Transverse colon (tissue), 4 donors: ENCODE data around the gene SLC27A4. TPM values are rescaled to one million over a fixed set of nuclear protein-coding genes. Genes with fewer than 3 reads are reported as not detected.
A peak's percentile ranks its signal among the peaks of the same experiment; 100 is the strongest.

Experiments used
- DNase-seq: peaks from one replicate; pipeline ENCODE4 v3.0.0-alpha.2; 2019
- H3K27ac ChIP-seq, 4 donors: fragments of 200-600 bp; sonication (generic); 2 replicates each; pipeline ENCODE4 v1.5.1; 2016 to 2018; ENCODE audit warnings: inconsistent platforms in 4 of 4
- H3K27me3 ChIP-seq: fragments of 200-600 bp; sonication (generic); 2 replicates; pipeline ENCODE4 v1.5.1; 2017; ENCODE audit warnings: inconsistent platforms
- H3K36me3 ChIP-seq, 4 donors: fragments of 200-600 bp; sonication (generic); 2 replicates each; pipeline ENCODE4 v1.5.1; 2017 to 2019; ENCODE audit warnings: inconsistent platforms in 4 of 4
- H3K4me1 ChIP-seq, 4 donors: fragments of 200-600 bp; sonication (generic); 2 replicates each; pipeline ENCODE4 v1.5.1; 2017 to 2020; ENCODE audit warnings: inconsistent platforms in 4 of 4
- H3K4me3 ChIP-seq, 4 donors: fragments of 200-600 bp; sonication (generic); 1 replicate in 1 of 4; 2 replicates in 3 of 4; pipeline versions ENCODE4 v1.5.1 to v1.6.1; 2017 to 2019; ENCODE audit warnings: inconsistent platforms in 4 of 4
- H3K9me3 ChIP-seq, 2 donors: fragments of 200-600 bp; sonication (generic); 2 replicates each; pipeline ENCODE4 v1.5.1; 2017 to 2019; ENCODE audit warnings: inconsistent platforms in 2 of 2
- EP300 ChIP-seq: sonication (generic); formaldehyde crosslinking; IDR thresholded peaks from one replicate; pipeline ENCODE4 v1.6.1; 2017; ENCODE audit warnings: antibody characterized with exemption, low read depth
- POLR2A ChIP-seq: fragments of 450-650 bp; IDR thresholded peaks from one replicate; pipeline ENCODE4 v1.6.1; 2016; ENCODE audit warnings: antibody characterized with exemption, mild to moderate bottlenecking, moderate library complexity
- POLR2AphosphoS5 ChIP-seq, 3 donors: sonication (generic); formaldehyde crosslinking; IDR thresholded peaks; one replicate each; pipeline ENCODE4 v1.6.1; 2016; ENCODE audit warnings: antibody characterized with exemption in 3 of 3
- WGBS, 2 donors: methylation state at CpG; one replicate each; pipeline ENCODE4 v1.1.5; 2018; ENCODE audit warnings: low coverage in 1 of 2; 5-methylcytosine and 5-hydroxymethylcytosine counted together
- in situ Hi-C, 4 donors: fragments of 200-750 bp; cut with MboI; loops; one replicate each; pipeline versions ENCODE4 v1.15.0 to v1.15.1; 2017; ENCODE audit warnings: low sequenced_read_pairs in 3 of 4, low pct_ligation_motif_present in 1 of 4, low pct_unique_long_range_greater_than_20kb in 1 of 4
- intact Hi-C: fragments of 100-400 bp; cut with DNase I; formaldehyde crosslinking; loops from one replicate; pipeline ENCODE4 v1.15.1; 2023; ENCODE audit warnings: low total_unique reads
- total RNA-seq, 4 donors: library from RNA; depleted of rRNA; stranded (reverse); fragments of >200 nt; gene quantifications; one replicate each; pipeline ENCODE4 v1.1.0, GENCODE V29; 2016
- TF ChIP-seq, protein P1 (sequence below), 5 experiments: fragments of 200-600 bp in 3 of 5; fragments of 450-650 bp in 2 of 5; sonication (generic) in 3 of 5; IDR thresholded peaks; 1 replicate in 2 of 5; 2 replicates in 3 of 5; pipeline ENCODE4 v1.5.1; 2016 to 2017; ENCODE audit warnings: antibody characterized with exemption in 5 of 5, inconsistent platforms in 3 of 5, mild to moderate bottlenecking in 2 of 5, moderate library complexity in 1 of 5

Gene SLC27A4
- total RNA-seq, 4 donors from 2014 or later, result 26.3 to 92.4 (median 44.2) TPM

DNA sequence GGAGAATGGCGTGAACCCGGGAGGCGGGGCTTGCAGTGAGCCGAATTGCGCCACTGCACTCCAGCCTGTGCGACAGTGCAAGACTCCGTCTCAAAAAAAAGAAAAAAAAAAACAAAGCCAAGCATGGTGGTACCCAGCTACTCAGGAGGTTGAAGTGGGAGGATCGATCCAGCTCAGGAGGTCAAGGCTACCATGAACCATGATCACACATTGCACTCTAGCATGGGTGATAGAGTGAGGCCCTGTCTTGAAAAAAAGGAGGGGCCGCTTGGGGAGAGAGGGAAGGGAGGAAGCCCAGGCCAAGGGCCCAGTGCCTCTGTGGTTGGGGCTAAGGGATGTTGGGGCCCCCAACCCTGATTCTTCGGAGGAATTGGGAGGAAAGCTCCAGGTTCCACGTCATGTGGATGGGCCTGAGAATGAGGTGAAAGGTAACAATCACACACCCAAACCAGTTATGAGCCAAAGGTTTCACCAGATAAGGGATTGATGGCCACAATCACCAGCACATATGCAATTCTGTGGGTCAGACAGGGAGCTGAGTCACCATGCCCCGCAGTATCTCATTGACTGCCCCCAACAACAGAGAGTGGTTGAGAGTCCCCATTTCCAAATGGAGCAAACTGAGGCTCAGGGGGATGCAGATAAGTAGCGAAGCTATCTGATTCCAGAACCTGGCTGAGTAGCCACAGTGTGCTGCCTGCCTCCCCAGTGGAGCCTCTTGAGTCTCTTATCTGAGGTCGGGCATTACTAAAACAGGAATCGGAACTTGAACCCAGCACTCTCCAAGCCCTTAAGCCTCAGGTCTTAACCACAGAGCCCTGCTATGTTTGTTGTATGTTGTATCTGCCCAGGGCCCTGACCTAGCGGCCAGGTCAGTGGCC, 43.7 kb upstream of the SLC27A4 start:
- DNase-seq, result peak; percentile 62
- H3K9me3 ChIP-seq, result no peaks in the 10 kb centered on the region
- peak overlapping the region; percentile 68 to 77 (median 72) for H3K27ac ChIP-seq
- in situ Hi-C loops, result no loop called here
- 85% methylated on average over 4 to 16 of the region's 16 CpGs for WGBS, 2 donors
- no peaks in the 10 kb centered on the region for H3K36me3 ChIP-seq
- H3K4me3 ChIP-seq, result no peak overlapping the region
- H3K4me1 ChIP-seq, result peaks cover 10 to 30% (median 21%) of the 10 kb centered on the region in 4 donors
- peak in 2 of 3 donors; percentile 40 to 75 for TF ChIP-seq POLR2AphosphoS5 (IDR thresholded peaks at IDR 0.05)
- no peak for TF ChIP-seq EP300
- TF ChIP-seq, protein P1, sequence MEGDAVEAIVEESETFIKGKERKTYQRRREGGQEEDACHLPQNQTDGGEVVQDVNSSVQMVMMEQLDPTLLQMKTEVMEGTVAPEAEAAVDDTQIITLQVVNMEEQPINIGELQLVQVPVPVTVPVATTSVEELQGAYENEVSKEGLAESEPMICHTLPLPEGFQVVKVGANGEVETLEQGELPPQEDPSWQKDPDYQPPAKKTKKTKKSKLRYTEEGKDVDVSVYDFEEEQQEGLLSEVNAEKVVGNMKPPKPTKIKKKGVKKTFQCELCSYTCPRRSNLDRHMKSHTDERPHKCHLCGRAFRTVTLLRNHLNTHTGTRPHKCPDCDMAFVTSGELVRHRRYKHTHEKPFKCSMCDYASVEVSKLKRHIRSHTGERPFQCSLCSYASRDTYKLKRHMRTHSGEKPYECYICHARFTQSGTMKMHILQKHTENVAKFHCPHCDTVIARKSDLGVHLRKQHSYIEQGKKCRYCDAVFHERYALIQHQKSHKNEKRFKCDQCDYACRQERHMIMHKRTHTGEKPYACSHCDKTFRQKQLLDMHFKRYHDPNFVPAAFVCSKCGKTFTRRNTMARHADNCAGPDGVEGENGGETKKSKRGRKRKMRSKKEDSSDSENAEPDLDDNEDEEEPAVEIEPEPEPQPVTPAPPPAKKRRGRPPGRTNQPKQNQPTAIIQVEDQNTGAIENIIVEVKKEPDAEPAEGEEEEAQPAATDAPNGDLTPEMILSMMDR (IDR thresholded peaks at IDR 0.05), result no peak
- intact Hi-C loops, result no loop called here
- no peaks in the 10 kb centered on the region for H3K27me3 ChIP-seq

DNA sequence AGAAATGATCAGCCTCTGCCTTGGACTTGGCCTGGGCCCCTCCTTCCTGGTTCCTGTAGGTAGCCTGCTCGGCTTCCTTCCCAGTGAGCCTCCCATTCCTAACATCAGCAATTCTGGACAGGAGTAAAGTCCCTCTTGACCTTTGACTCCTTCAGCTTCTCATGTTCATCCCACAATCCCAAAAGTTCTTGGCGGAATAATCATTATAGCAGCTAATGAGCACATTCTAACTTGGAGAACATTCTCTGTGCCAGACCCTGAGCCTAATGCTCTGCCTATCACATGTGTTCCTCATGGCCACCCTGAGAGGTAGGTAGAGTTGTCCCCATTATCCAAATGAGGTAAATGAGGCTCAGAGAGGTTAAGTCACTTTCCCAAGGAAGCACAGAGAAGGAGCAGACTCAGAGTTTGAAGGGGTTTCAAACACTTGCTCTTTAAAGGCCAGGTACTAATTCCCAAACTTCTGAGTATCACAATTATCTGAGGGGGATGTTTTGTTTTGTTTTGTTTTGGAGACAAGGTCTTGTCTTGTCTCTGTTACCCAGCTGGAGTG, 43.0 kb upstream of the SLC27A4 start:
- TF ChIP-seq POLR2AphosphoS5 (IDR thresholded peaks at IDR 0.05), result no peak
- TF ChIP-seq POLR2A, result no peak
- TF ChIP-seq, protein P1 (IDR thresholded peaks at IDR 0.05), result no peak
- H3K4me1 ChIP-seq, result peaks cover 10 to 30% (median 21%) of the 10 kb centered on the region in 4 donors
- no peaks in the 10 kb centered on the region for H3K36me3 ChIP-seq
- WGBS, 2 donors, result 89% methylated on average over 2 of the region's 2 CpGs; no CpG with 5 or more reads in 1 of the 2 donors
- H3K4me3 ChIP-seq, result no peak overlapping the region
- H3K27ac ChIP-seq, result peak overlapping the region; percentile 68 to 77 (median 72)
- in situ Hi-C loops (no loop called here), intact Hi-C loops (no loop called here)
- DNase-seq, result no peak
- no peaks in the 10 kb centered on the region for H3K9me3 ChIP-seq
- H3K27me3 ChIP-seq, result no peaks in the 10 kb centered on the region

DNA sequence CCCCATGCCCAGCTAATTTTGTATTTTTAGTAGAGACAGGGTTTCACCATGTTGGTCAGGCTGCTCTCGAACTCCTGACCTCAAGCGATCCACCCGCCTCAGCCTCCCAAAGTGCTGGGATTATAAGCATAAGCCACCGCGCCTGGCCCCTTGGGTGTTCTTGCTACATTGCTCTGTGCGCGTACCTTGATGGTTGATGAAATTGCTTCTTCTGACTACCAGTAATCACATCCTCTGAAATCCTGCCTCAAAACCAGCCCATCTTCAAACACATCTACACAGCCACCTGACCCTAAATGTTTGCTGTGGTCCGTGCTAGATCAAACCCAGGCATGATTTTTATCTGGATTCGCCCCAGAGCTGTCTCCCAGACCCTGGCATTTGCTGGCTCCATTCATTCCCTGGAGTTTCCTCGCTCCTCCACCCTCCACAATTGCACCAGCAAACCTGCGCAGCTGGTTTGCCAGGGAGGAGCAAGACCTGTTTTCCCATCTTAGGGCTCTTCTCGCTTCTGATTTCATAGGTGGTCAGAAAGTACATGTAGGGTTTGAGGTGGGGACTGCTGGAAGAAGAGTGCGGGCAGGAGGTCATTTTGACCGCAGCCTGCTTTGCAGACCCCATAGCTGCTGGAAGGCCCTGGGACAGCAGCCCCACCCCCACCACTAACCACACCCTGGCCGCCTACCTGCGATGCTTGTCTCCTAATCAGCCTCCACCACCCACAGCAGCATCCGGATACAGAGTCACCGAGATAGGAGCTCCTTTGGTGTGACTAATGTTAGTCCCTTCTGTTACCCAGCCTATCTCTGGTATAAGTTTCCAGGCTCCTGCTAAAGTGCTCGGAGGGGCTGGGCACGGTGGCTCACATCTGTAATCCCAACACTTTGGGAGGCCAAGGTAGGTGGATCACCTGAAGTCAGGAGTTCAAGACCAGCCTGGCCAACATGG, 41.5 kb upstream of the SLC27A4 start:
- WGBS, 2 donors, result 64% methylated on average over 20 of the region's 20 CpGs; no CpG with 5 or more reads in 1 of the 2 donors
- TF ChIP-seq POLR2A (no peak), POLR2AphosphoS5 (IDR thresholded peaks at IDR 0.05) (no peak), EP300 (no peak)
- TF ChIP-seq, protein P1 (IDR thresholded peaks at IDR 0.05), result no peak
- Histone ChIP-seq H3K9me3 (no peaks in the 10 kb centered on the region), H3K36me3 (no peaks in the 10 kb centered on the region), H3K4me3 (no peak overlapping the region), H3K27me3 (no peaks in the 10 kb centered on the region), H3K27ac (peak overlapping the region in 3 of 4 donors; percentile 6 to 44 (median 41)), H3K4me1 (peaks cover 10 to 30% (median 21%) of the 10 kb centered on the region in 4 donors)
- DNase-seq, result peak; percentile 57
- intact Hi-C loops, result no loop called here
- in situ Hi-C loops, result no loop called here
